ENCODE data around the gene DNAJC15.

DNAJC15 gene

DNA sequence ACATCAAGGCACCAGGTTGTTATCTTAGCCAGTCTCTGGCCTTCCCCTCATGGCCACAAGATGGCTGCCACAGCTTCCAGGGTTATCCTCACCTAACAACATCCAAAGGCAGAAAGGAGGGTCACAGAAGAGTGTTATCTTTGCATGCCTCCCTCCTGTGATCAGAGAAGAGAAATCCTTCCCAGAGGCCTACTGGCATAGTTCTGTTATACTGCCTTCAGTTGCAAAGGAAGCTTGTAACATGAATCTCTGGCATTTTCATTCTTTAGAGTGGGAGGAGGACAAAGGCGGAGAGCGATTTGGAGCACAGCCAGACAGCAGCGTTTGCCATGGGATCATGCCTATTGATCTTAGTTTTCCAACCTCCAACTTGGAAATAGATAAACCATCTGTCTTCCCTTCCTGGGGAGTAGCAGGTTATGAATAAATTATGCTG is 135.7 kb downstream of the DNAJC15 start:
- no peak for ATAC-seq
